ENCODE measurements around the gene TREH.
"Not testable (repeated sequence)": the region's sequence is repeated elsewhere in the genome, so short reads cannot be mapped to it uniquely, and the experiment has no call there.

TREH gene

DNA sequence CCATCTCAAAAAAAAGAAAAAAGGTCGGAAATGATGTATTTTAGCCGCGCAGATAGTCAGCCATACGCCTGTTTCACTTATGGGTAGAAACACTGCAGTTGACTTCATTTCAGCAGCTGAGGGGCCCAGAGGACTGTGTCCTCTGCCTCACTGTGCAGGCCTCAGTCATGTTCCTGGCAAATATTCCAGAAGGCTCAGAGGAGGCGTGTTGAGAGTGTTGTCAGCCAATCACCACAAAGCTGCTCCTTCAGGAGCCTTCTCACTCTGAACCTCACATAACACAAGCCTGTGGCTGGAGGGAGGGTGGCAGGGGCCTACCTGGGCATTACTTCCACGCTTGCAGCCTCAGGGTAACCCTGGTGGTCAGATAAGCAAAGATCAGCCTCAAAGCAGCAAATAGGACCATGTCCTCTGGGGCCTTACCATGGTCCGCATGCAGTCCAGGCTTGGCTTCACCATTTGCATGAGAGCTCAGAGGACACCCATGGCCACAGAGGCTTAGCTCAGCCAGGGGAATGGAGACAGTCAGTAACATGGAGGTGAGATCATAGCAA is 17.3 kb upstream of the TREH start:
- no peak for DNase-seq (ENCODE audit: low spot score)

DNA sequence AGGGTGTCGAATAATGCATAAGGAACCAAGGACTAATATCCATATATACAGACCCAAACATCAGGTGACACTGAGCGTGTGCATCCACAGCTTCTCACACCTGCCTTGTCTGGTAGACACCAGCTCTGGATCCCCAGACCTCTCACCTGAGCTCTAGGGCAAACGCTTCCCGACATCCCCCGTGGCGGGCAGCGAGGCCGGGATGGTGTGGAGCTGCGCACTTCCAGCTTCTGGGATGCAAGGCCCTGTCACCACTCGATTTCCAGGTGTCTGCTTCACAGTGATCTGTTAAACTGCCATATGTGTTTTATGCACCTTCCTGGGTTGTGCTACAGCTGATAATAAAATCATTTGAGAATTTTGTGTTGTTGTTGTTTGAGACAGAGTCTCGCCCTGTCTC is 15.3 kb upstream of the TREH start:
- DNase-seq (ENCODE audit: low spot score), result no peak

DNA sequence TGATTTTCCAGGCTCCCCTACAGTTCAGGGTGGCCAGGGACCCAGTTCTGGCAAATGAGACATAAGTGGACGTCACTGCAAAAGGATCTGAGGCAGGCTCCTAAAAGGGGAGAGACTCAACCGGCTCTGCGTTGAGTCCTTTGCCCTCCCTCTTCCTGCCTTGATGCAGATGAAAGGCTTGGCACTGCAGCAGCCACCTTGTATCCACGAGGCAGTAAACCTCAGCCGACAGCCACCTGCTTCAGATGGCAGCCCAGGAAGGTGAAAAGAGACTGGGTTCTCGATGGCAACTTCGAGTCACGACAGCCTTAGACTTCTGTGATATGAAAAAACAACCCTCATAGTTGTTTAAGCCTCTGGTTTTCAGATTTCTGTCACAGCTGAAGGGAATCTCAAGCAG is 14.7 kb upstream of the TREH start:
- DNase-seq (ENCODE audit: low spot score), result no peak

DNA sequence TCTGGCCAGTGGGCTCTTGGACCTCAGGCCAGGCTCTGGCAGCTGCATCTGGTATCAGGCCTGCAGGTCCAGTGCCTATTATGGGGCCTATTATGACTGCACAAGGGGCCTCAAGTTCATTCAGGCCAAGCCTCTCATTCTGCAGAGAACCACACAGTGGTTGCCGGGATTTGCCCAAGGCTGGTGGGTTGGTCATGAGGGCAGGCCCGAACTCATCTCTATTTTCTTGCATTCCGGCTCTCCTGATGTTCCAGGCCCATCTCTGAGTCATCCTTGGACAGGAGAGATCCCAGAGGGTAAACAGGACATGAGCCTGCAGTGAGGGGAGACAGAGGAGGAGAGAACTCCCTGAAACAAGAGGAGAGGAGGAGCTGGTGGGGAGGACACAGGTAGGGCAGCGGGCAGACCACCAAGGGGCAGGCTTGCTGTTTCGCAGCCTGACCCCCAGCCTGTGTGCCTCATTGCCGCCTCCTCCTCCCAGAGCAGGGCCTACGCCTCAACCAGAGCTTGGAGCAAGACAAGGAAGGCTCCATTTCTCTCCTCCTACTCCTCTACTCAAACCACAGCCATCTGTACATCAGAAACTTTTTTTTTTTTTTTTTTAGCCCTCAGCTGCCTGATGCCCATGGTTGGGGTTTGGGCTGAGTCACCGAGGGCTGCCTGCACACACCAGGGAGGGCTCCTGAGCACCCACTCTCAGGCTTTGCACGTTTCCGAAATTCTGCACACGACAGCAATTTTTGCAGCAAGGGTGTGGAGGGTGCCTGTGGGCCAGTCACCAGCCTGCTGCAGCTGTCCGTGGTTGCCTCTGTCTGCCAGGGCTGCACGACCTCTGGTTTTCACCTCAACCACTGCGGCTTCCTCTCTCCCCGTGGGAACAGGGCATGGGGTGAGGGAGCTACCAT is 12.7 kb upstream of the TREH start:
- DNase-seq (ENCODE audit: low spot score), result peak; percentile 87

DNA sequence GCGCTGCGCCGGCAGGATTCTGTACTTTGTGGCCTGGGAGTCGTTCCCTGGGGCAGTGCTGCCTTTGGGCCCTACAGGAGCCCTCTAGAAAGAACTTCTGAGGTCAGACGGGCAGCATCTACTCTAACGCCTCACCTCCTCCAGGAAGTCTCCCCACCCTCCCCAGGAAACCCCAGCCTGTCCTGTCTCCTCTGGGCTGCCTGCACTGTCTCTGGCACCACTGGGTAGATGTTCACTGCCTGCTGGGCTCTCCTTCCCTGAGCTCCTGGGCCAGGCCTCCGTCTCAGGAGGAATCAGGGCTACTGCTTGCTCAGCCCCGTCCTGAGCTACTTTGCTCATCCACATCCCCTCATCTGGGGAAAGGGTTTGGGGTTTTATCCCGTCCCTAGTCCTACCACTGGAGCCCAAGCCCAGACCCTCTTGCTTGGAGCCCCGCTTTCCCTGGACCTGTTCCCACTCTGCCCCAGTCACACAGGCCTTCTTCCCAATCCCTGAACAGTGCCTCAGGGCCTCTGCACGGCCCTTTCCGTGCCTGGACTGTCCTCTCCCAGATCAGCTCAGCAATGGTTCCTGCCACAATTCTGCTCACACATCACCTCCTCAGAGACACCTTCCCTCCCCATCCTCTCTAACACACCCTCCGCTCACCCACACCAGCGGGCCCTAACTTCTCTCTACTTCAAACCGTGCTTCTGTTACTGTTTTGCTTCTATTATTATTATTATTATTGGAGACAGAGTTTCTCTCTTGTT is 11.3 kb upstream of the TREH start:
- no peak for DNase-seq (ENCODE audit: low spot score)

DNA sequence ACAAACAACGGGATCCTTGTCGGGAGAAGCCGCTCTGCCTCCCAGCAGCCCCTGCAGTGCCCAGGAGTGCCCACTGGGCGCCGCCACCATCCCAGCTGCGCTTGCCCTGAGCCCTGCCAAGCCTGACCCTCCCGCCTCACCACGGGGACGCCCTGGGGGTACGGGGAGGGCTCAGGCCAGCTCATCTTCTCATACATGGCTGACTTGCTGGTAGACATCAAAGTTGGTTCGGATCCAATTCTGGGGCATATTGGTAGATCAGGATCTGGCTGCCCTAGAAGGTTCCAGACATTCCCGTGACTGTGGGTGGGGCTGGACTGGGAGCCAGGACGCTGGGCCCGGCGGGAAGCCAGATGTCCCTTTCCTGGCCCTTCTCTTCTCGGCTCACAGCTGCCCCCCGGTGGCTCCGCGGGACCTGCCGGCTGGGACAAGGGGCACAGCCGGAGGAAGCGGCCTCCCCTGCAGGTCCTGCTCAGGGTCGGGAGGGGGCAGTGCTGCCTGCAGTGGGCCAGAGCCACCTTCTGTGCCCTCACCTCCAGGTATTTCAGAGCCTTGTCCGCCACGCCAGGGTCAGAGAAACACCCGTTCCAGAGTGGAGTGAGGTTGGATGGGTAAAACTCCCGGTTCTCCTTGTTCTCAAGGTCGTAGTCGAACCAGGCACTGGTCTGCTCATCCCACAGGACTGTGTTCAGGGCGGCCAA is 10.6 kb upstream of the TREH start:
- peak; percentile 90 for DNase-seq (ENCODE audit: low spot score)

DNA sequence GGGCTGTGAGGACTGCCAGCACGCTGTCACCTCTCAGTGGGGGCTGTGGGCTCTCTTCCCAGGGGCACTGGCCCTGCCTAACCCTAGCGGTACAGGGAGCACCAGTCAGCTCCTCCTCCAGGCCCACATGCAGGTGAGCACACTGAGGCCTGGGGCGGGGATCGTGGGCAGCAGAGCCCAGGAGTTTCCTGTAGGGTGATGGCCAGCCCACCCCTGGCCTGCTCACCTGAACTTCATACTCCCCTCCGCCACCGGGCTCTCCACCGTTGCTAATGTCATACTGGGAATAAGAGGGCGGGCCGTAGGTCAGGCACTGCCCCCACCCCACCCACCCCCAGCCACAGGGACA is 10.0 kb upstream of the TREH start:
- DNase-seq (ENCODE audit: low spot score), result no peak

DNA sequence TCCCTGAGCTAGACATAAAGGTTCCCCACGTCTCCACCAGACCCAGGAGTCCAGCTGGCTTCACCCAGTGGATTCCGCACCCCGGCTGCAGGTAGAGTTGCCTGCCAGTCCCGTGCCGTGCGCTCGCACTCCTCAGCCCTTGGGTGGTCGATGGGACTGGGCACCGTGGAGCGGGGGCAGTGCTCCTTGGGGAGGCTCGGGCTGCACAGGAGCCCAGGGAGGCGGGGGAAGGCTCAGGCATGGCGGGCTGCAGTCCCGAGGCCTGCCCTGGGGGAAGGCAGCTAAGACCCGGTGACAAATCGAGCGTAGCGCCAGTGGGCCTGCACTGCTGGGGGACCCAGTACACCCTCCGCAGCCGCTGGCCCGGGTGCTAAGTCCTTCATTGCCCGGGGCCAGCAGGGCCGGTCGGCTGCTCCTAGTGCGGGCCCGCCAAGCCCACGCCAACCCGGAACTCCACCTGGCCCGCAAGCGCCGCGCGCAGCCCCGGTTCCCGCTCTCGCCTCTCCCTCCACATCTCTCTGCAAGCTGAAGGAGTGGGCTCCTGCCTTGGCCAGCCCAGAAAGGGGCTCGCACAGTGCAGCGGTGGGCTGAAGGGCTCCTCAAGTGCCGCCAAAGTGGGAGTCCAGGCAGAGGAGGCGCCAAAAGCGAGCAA is 9.5 kb upstream of the TREH start:
- no peak for DNase-seq (ENCODE audit: low spot score)

DNA sequence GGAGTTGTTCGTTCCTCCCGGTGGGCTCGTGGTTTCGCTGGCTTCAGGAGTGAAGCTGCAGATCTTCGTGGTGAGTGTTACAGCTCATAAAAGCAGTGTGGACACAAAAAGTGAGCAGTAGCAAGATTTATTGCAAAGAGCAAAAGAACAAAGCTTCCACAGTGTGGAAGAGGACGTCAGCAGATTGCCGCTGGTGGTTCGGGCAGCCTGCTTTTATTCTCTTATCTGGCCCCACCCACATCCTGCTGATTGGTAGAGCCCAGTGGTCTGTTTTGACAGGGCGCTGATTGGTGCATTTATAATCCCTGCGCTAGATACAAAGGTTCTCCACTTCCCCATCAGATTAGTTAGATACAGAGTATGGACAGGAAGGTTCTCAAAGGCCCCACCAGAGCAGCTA is 8.9 kb upstream of the TREH start:
- DNase-seq (ENCODE audit: low spot score), result not testable (repeated sequence)

DNA sequence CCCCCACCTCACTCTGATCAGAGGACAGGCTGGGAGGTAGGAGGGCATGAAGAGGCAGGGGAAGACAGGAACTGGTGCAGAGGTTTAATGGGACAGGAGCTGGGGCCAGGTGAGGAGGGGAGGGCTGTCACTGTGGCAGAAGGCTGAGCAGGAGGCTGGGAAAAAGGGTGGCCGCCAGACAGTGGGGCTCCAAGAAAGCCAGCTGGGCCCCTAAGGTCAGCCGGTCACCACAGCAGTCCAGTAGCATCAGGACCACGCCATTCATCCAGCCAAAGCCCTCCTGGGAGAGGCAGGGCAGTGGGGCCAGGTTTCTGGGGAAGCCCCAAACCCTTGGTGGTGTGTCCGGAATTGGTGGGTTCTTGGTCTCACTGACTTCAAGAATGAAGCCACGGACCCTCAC is 8.5 kb upstream of the TREH start:
- no peak for DNase-seq (ENCODE audit: low spot score)

DNA sequence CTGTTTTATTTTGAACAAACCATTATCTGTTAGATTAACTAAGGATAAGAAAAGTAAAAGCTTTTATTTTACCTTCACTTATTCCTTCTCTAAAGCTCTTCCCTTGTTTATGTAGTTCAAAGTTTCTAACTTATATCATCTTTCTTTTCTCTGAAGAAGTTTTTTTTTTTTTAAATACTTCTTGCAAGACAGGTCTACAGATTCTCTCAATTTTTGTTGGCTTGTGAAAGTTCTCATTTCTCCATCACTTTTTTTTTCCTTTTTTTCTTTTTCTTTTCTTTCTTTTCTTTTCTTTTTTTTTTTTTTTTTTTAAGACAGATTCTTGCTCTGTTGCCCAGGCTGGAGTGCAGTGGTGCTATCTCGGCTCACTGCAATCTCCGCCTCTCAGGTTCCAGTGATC is 4.7 kb upstream of the TREH start:
- no peak for DNase-seq (ENCODE audit: low spot score)

DNA sequence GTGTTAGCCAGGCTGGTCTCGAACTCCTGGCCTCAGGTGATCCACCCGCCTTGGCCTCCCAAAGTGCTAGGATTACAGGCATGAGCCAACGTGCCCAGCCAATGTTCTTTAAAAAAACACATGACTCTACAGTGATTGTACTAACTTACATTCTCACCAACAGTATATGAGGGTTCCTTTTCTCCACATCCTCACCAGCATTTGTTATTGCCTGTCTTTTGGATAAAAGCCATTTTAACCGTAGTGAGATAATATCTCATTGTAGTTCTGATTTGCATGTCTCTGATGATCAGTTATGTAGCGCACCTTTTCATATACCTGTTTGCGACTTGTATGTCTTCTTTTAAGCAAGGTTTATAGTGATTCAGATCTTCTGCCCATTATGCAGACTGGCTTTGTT is 3.5 kb upstream of the TREH start:
- not testable (repeated sequence) for DNase-seq (ENCODE audit: low spot score)

DNA sequence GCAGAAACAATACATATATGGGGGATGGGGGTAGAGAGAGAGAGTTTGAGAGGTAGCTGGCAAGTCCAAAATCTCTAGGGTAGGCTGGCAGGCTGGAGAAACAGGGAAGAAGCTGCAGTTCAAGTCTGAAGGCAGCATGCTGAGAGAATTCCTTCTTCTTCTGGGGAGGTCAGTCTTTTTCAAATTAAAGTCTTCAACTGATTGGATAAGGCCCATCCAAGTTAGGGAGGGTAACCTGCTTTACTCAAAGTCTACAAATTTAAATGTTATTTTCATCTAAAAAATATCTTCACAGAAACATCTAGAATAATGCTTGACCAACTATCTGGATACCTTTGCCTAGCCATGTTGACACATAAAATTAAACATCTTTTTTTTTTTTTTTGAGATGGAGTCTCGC is 2.9 kb upstream of the TREH start:
- DNase-seq (ENCODE audit: low spot score), result no peak

DNA sequence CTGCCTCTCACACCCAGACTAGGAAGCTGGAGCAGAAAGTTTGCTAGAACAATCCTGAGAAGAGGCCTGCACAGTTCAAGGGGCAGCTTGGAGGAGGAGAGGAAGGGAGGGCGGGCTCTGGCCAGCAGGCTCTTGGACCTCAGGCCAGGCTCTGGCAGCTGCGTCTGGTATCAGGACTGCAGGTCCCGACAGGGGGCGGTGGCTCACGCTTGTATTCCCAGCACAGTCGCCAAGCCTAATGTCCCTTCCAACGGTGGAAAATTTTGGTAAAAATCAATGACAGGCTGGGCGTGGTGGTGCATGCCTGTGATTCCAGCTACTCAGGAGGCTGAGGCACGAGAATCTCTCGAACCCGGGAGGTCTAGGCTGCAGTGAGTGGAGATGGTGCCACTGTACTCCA is 542 bp downstream of the TREH start:
- DNase-seq (ENCODE audit: low spot score), result not testable (repeated sequence)

DNA sequence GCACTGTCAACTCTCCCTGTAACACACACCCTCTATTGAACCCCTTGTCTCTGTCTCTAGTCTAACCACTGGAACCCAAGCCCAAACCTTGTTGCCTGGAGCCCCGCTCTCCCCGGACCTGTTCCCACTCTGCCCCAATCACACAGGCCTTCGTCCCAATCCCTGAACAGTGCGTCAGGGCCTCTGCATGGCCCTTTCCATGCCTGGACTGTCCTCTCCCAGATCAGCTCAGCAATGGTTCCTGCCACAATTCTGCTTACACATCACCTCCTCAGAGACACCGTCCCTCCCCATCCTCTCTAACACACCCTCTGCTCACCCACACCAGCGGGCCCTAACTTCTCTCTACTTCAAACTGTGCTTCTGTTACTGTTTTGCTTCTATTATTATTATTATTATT is 1.5 kb downstream of the TREH start:
- no peak for DNase-seq (ENCODE audit: low spot score)

DNA sequence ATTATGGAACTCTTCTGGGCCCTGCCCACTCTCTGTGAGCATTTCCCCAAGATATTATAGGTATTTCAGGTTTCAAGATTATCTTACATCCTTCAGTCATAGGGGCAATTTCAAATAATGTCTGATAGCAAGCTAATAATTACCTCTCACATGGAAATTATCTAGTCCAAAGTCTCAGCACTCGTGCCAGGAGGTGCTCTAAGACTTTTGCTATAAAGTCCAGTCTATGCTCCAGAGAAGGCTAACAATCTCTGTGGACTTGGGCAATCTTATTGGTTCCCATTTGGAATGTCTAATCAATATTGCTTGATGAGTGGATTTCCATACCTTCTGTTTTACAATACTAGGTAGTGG is 5.4 kb downstream of the TREH start:
- no peak for DNase-seq (ENCODE audit: low spot score)

DNA sequence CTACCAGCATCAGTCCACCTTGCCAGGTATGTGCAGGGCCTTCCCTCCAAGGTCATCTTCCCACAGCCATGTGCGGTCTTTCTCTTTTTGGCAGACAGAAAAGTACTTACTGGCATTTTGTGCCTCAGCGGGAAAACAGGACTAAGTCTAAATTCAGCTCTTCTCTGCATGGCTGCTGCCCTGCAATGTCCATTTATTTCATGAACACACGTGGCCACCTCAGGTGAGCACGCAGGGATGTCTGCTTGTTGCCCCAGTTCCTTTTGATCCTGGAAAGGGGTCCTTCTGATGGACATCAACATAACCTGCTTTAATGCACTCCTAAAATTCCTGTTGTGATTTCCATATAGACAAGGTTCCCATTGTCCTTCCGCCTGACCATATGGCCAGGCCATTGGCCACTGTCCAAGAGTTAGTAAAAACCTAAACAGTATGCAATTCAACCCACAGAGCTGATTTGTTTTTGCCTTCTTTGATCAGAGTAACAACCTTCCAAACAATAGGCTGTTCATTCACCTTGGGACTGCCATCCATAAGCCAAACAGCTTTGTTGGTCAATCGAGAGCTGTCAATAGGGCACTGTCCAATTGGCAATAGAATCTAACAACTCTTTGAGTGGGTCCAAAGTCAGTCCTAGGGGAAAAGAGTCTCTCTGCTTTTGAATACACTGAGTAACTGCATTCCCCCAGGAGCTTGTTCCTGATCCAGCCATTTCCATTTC is 5.9 kb downstream of the TREH start:
- DNase-seq (ENCODE audit: low spot score), result no peak

DNA sequence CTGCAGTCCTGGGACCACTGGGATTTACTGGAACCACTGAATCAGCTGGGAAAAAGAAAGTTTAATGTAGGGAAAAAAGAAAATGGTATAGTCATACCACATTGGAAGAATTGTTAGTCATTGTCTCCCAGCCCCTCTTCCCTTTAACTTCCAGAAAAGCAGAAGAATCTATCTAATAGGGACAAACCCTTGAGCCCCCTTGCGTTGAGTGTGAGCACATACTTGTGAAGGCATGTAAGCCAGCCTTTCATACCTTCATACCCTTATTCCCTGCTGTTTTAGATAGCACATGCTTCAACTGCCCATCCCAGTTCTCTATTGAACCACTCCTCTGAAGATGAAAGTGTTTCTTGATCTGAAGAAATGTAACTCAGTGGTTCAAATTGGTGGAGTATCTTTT is 6.6 kb downstream of the TREH start:
- DNase-seq (ENCODE audit: low spot score), result no peak

DNA sequence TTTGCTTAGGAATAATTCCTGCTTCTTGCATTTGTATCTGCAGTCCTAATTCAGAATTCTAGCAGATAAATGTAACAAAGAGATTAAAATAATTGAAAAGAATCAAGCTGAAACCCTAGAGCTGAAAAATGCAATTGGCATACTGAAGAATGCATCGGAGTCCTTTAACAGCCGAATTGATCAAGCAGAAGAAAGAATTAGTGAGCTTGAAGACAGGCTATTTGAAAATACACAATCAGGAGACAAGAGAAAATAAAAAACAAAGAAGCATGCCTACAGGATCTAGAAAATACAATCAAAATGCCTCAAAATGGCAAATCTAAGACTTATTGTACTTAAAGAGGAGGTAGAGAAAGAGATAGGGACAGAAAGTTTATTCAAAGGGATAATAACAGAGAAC is 8.2 kb downstream of the TREH start:
- DNase-seq (ENCODE audit: low spot score), result no peak

DNA sequence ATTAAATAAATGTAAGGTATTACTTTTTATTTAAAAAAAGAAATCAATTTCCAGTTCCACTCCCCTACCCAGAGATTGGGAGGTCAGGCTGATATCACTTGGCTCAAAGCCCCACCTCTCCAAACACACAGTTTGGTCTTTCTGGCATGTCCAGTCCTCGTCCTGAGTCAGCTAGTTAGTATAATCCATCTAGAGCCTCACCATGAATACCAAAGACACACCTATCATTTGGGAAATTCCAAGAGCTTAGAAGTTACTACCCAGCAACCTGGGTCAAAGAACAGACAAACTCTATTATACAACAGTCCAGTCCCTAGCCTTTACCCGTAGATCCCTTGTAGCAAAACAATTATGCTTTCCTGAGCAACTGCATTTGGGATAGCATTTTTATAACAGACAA is 9.4 kb downstream of the TREH start:
- no peak for DNase-seq (ENCODE audit: low spot score)

DNA sequence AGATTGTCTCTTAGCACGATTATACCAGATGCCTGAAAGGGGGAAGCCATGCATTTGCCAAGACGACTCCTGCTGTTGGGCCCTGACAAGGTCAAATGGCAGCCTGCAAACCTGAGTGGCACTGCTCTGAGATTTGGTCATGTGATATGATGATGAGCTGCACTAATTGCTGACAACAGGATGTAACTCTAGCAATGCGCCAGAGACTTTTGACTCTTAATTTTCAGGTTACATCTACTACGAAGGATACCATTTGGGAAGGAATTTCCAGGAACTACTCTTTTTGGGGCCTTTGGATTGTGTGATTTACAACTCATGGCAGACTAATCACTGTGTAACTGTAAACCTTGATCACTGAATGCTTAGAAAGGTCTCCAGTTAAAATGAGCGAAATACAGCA is 13.1 kb downstream of the TREH start:
- no peak for DNase-seq (ENCODE audit: low spot score)

DNA sequence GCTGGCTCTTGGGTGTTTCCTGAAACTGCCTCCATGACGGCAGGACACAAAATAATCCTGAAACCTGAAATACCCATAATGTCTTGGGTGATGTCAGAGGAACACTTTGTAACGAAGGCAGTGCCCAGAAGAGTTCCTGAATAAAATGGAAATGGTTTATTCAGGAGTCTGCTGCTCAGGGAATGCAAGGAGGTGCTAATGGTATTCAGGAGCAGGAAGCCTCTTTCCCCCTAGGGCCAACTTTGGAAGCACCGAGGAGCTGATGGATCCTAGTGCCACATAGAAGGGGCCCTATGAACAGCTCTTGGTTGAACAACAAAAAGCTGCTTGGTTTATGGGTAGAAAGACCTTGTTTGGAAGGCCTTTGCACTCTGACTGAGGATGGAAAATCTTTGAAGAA is 15.5 kb downstream of the TREH start:
- no peak for DNase-seq (ENCODE audit: low spot score)
